Measurements from ENCODE around the gene PXT1.

DNA sequence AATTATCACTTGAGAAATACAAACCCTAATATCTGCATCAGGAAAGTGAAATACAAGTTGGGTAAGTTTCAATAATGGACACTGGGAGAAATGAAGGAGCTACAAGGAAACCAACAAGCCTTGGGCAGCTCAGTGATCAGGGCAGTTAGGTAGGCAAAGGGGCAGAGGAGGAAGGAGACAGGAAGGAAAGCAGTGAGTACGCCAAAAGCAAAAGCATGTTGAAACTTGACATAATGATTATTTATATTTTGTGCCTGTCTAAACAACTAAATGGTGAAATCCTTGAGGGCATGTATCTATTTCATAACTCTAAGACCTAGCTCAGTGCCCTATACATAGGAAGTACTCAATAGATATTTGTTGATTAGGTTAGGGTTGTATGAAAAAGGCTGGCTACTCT, 23.3 kb downstream of the PXT1 start:
- no peak for TF ChIP-seq GATA2 (IDR thresholded peaks at IDR 0.05; ENCODE audit: low read depth, low read length)
- no peak for TF ChIP-seq GATA3 (IDR thresholded peaks at IDR 0.05; ENCODE audit: low read depth, low read length)
